HEK293T (cell line): ENCODE data around the gene GTSE1.

Source experiments
- ARNT ChIP-seq: fragments of 450-650 bp; IDR thresholded peaks from 2 replicates; pipeline ENCODE4 v1.6.1; 2017; ENCODE audit warnings: mild to moderate bottlenecking
- L3MBTL2 ChIP-seq: fragments of 450-650 bp; conservative IDR thresholded peaks from 2 replicates; pipeline ENCODE4 v1.6.1; 2016; ENCODE audit warnings: mild to moderate bottlenecking

DNA sequence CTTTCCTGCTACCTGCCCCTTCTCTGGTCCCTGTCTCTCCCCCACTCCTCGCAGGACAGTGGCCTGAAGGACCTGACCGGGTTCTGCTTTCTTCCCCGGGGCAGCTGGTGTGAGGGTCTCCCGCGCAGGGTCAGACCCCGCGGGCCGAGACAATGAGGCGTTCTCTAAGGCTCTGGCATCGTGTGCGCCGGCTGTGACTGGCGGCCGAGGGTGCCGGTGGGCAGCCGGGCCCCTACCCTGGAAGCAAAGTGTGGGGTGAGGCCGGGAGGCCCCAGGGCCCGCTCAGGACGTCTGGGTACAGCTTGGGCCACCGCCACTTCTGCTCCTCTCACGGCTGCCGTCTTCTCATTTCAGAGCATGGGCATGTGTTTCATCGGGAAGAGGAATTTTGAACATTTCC is 55.1 kb downstream of the GTSE1 start:
- TF ChIP-seq L3MBTL2 (no peak), ARNT (no peak)
